Fibroblast of lung (primary cell): ENCODE measurements around the gene GLRA2. TPM values are rescaled to one million over a fixed set of nuclear protein-coding genes. Genes with fewer than 3 reads are reported as not detected.
A peak's percentile ranks its signal among the peaks of the same experiment; 100 is the strongest.

ENCODE experiments used
- DNase-seq, 2 donors: peaks; one replicate each; pipeline versions ENCODE4 v3.0.0 to v3.0.0-alpha.2; 2010; ENCODE audit warnings: low read depth in 2 of 2
- H2AFZ ChIP-seq: 2 replicates; pipeline ENCODE4 v1.5.1; 2012; ENCODE audit warnings: low read length, control low read depth, inconsistent platforms
- H3K27ac ChIP-seq: 2 replicates; pipeline ENCODE4 v1.5.1; 2011; ENCODE audit warnings: low read length, control low read depth; ENCODE audit not compliant: insufficient read depth
- H3K27me3 ChIP-seq: 2 replicates; pipeline ENCODE4 v1.5.1; 2011; ENCODE audit warnings: mild to moderate bottlenecking, low read length; ENCODE audit not compliant: control insufficient read depth, insufficient read depth
- H3K36me3 ChIP-seq: 2 replicates; pipeline ENCODE4 v1.5.1; 2011; ENCODE audit warnings: low read length; ENCODE audit not compliant: control insufficient read depth, insufficient read depth
- H3K4me1 ChIP-seq: 2 replicates; pipeline ENCODE4 v1.5.1; 2011; ENCODE audit warnings: low read length; ENCODE audit not compliant: control insufficient read depth, insufficient read depth; ENCODE audit errors: extremely low read depth
- H3K4me2 ChIP-seq: 2 replicates; pipeline ENCODE4 v1.5.1; 2011; ENCODE audit warnings: low read length, control low read depth; ENCODE audit not compliant: insufficient read depth; ENCODE audit errors: extremely low read depth
- H3K4me3 ChIP-seq, 4 experiments: fragments of 200-600 bp in 1 of 4; sonication (generic) in 1 of 4; replicated peaks in 1 of 4; 2 replicates each; pipeline ENCODE4 v1.5.1; 2011 to 2016; ENCODE audit warnings: low read length in 4 of 4, low read depth in 3 of 4, mild to moderate bottlenecking in 3 of 4, control low read depth in 2 of 4, inconsistent platforms in 1 of 4, mixed read lengths in 1 of 4; ENCODE audit not compliant: insufficient read depth in 1 of 4; ENCODE audit errors: control extremely low read depth in 1 of 4
- H3K79me2 ChIP-seq: 2 replicates; pipeline ENCODE4 v1.5.1; 2012; ENCODE audit warnings: mild to moderate bottlenecking, low read length, inconsistent platforms; ENCODE audit not compliant: control insufficient read depth, insufficient read depth
- H3K9ac ChIP-seq: 2 replicates; pipeline ENCODE4 v1.5.1; 2011; ENCODE audit warnings: mild to moderate bottlenecking, low read length, control low read depth; ENCODE audit not compliant: insufficient read depth
- H3K9me3 ChIP-seq: 2 replicates; pipeline ENCODE4 v1.5.1; 2012; ENCODE audit warnings: low read depth, low read length; ENCODE audit not compliant: control insufficient read depth, insufficient read depth
- H4K20me1 ChIP-seq: 2 replicates; pipeline ENCODE4 v1.5.1; 2011; ENCODE audit warnings: low read length; ENCODE audit not compliant: control insufficient read depth, insufficient read depth; ENCODE audit errors: extremely low read depth
- EZH2 ChIP-seq: IDR thresholded peaks from 2 replicates; pipeline ENCODE4 v1.5.1; 2012; ENCODE audit warnings: low read length, control low read depth, mild to moderate bottlenecking; ENCODE audit errors: missing control alignments
- polyA plus RNA-seq, 2 donors: library from polyadenylated mRNA; depleted of rRNA in 1 of 2; stranded (reverse) in 1 of 2; unstranded in 1 of 2; fragments of >200 nt; gene quantifications; 2 replicates each; pipeline ENCODE4 v1.2.1, GENCODE V29; 2011 to 2012; ENCODE audit warnings: missing spikeins in 1 of 2
- total RNA-seq: library from RNA; depleted of rRNA; stranded (reverse); fragments of >200 nt; gene quantifications from 2 replicates; pipeline ENCODE4 v1.2.1, GENCODE V29; 2014
- TF ChIP-seq, protein P1 (sequence below), 2 donors: IDR thresholded peaks in 1 of 2; conservative IDR thresholded peaks in 1 of 2; 1 replicate in 1 of 2; 2 replicates in 1 of 2; pipeline ENCODE4 v1.5.1; 2011 to 2012; ENCODE audit warnings: low read length in 2 of 2, control low read depth in 1 of 2, inconsistent platforms in 1 of 2, low read depth in 1 of 2, mild to moderate bottlenecking in 1 of 2

The GLRA2 gene
- total and polyA plus RNA-seq, 2 donors (not counting 1 experiment from before 2014, with no cell fraction given): not detected

DNA sequence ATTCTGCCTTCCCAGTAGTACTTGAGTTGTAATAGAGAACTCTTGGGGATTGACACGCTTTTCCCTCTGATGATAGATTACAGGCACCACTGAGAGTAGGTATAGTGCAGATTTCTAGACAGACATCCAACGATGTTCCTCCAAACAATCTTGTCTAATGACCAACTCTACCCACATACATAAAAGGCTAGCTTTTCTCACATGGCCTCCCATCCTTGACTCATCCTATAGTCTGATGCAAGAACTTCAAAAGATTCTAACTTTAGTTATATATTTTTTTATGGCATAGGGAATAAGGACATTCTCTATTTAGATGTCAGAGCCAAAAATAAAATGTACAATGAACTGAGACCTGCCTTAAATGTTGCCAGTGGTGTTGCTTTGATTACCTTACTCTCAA, 60.9 kb downstream of the GLRA2 start:
- DNase-seq: no peak
- Histone ChIP-seq H2AFZ (no peak overlapping the region), H3K9me3 (no peaks in the 10 kb centered on the region), H3K36me3 (no peaks in the 10 kb centered on the region), H3K4me1 (no peaks in the 10 kb centered on the region), H3K4me3 (no peak overlapping the region), H3K79me2 (no peaks in the 10 kb centered on the region), H3K4me2 (no peak overlapping the region), H3K27me3 (no peaks in the 10 kb centered on the region), H3K27ac (no peak overlapping the region), H3K9ac (no peak overlapping the region), H4K20me1 (no peaks in the 10 kb centered on the region)
- TF ChIP-seq, protein P1, sequence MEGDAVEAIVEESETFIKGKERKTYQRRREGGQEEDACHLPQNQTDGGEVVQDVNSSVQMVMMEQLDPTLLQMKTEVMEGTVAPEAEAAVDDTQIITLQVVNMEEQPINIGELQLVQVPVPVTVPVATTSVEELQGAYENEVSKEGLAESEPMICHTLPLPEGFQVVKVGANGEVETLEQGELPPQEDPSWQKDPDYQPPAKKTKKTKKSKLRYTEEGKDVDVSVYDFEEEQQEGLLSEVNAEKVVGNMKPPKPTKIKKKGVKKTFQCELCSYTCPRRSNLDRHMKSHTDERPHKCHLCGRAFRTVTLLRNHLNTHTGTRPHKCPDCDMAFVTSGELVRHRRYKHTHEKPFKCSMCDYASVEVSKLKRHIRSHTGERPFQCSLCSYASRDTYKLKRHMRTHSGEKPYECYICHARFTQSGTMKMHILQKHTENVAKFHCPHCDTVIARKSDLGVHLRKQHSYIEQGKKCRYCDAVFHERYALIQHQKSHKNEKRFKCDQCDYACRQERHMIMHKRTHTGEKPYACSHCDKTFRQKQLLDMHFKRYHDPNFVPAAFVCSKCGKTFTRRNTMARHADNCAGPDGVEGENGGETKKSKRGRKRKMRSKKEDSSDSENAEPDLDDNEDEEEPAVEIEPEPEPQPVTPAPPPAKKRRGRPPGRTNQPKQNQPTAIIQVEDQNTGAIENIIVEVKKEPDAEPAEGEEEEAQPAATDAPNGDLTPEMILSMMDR (conservative IDR thresholded peaks at IDR 0.05 in 1 of 2, IDR thresholded peaks at IDR 0.05 in 1 of 2; ENCODE audit: low read depth in 1 of 2, low read length in 2 of 2): no peak
- no peak for TF ChIP-seq EZH2

DNA sequence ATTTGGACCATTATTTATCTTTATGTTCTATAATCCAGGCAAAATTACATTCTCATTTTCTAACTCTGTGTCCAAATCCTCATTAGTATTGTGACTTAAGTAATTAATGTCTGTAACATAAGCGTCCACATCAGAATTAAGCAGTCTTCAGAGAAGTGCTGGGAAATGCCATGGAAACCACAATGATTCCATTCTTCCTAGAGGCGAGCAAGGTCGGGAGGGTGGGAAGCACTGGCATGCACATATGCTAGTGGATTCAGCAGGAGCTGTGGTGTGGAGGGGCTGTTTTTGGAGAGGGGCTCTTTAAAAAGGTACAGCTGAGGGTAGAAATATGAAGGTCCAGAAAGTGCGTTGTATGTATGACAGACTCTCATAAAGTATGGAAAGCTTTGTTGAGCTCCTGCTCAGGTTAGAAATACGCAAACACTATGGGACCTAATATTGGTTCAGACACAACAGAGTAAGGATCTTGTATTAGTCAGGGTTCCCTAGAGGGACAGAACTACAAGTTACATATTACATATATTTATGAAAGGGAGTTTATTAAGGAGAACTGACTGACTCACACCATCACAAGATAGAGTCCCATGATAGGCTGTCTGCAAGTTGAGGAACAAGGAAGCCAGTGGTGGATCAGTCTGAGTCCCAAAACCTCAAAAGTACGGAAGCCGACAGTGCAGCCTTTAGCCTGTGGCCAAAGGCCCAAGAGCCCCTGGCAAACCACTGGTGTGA, 61.5 kb downstream of the GLRA2 start:
- Histone ChIP-seq H3K36me3 (no peaks in the 10 kb centered on the region), H3K4me1 (no peaks in the 10 kb centered on the region), H4K20me1 (no peaks in the 10 kb centered on the region), H2AFZ (no peak overlapping the region), H3K79me2 (no peaks in the 10 kb centered on the region), H3K9ac (no peak overlapping the region), H3K9me3 (no peaks in the 10 kb centered on the region), H3K4me3 (no peak overlapping the region), H3K4me2 (no peak overlapping the region), H3K27me3 (no peaks in the 10 kb centered on the region), H3K27ac (no peak overlapping the region)
- no peak for DNase-seq
- no peak for TF ChIP-seq EZH2
- TF ChIP-seq, protein P1 (conservative IDR thresholded peaks at IDR 0.05 in 1 of 2, IDR thresholded peaks at IDR 0.05 in 1 of 2; ENCODE audit: low read depth in 1 of 2, low read length in 2 of 2): no peak

DNA sequence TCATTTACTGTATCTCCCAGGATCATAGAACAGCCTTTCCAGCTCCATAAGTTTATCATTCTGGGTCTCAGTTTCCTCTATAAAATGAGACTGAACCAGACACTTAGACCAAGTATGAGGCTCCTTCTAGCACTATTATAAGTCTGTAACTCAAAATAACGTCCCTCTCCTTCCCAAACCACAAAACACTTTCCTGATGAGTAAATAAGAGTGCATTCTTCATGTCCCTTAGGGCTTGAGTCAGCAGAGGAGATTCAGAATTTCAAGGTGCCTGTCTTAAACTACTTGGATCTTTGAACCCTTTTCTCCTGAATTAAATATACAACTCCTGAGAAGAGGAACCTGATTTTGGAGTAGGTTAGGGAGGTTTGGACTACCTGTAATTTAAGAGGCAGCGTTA, 62.6 kb downstream of the GLRA2 start:
- no peaks in the 10 kb centered on the region for H4K20me1 ChIP-seq
- no peaks in the 10 kb centered on the region for H3K36me3 ChIP-seq
- no peak overlapping the region for H2AFZ ChIP-seq
- no peak overlapping the region for H3K27ac ChIP-seq
- H3K79me2 ChIP-seq: no peaks in the 10 kb centered on the region
- H3K4me3 ChIP-seq: no peak overlapping the region
- peak in 1 of 2 donors; percentile 21 for DNase-seq
- H3K4me1 ChIP-seq: no peaks in the 10 kb centered on the region
- no peaks in the 10 kb centered on the region for H3K27me3 ChIP-seq
- TF ChIP-seq, protein P1 (conservative IDR thresholded peaks at IDR 0.05 in 1 of 2, IDR thresholded peaks at IDR 0.05 in 1 of 2; ENCODE audit: low read depth in 1 of 2, low read length in 2 of 2): no peak
- TF ChIP-seq EZH2: no peak
- H3K9ac ChIP-seq: no peak overlapping the region
- no peaks in the 10 kb centered on the region for H3K9me3 ChIP-seq
- H3K4me2 ChIP-seq: no peak overlapping the region
